ENCODE data around the gene CNPY4.

Gene CNPY4

DNA sequence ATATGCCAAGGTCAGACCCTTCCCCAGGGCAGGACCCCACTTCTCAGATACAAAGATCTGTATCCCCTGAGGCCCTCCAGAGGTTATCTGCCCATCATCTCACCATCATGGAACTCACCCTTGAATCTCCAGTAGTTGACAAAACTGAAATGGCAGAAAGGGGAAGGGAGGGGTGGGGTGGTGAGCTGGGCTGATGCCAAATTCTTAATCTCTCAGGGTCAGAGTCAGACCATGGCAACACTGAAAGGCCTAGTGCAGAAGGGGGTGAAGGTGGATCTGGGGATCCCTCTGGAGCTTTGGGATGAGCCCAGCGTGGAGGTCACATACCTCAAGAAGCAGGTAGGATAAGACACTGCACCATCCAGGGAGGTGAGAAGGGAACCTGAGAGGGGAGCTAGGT is 3.1 kb downstream of the CNPY4 start:
- no peak for TF ChIP-seq MAX (IDR thresholded peaks at IDR 0.05; ENCODE audit: low read depth, low read length)
- TF ChIP-seq POLR2A (IDR thresholded peaks at IDR 0.05; ENCODE audit: extremely low read depth, insufficient read length) = no peak
- TF ChIP-seq MYC (IDR thresholded peaks at IDR 0.05; ENCODE audit: low read depth, low read length) = no peak
- DNase-seq (ENCODE audit: low read depth) = no peak
- H3K4me3 ChIP-seq (ENCODE audit: low read depth, low read length) = no peak overlapping the region

GRCh38 chr7:100124301-100125230 is 5.1 kb downstream of the CNPY4 start:
- no peak overlapping the region for H3K4me3 ChIP-seq (ENCODE audit: low read depth, low read length)
- TF ChIP-seq MAX (IDR thresholded peaks at IDR 0.05; ENCODE audit: low read depth, low read length) (no peak), CTCF (IDR thresholded peaks at IDR 0.05; ENCODE audit: low read depth, low read length) (no peak), POLR2A (IDR thresholded peaks at IDR 0.05; ENCODE audit: extremely low read depth, insufficient read length) (no peak), MYC (IDR thresholded peaks at IDR 0.05; ENCODE audit: low read depth, low read length) (no peak)

DNA sequence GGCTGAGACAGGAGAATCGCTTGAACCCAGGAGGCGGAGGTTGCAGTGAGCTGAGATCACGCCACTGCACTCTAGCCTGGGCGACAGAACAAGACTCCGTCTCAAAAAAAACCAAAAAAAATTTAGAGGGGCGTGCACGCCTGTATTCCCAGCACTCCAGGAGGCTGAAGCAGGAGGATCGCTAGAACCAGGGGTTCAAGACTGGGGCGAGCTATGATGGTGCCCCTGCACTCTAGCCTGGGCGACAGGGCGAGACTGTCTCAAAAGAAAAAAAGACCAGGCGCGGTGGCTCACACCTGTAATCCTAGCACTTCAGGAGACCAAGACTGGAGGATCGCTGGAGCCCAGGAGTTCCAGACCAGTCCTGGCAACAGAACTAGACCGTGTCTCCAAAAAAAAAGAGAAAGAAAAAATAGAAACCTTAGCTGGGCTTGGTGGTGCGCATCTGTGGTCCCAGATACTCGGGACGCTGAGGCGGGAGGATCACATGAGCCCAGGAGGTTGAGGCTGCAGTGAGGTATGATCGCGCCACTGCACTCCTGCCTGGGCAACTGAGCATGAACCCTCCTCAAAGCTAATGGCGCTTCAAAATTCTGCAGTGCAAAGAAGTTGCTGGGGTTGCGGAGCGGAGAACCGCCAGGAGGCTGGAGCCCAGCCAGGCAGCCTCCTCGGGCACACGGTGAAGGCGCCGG is 7.0 kb downstream of the CNPY4 start:
- no peak for DNase-seq (ENCODE audit: low read depth)
- TF ChIP-seq MAX (IDR thresholded peaks at IDR 0.05; ENCODE audit: low read depth, low read length) (no peak), CTCF (IDR thresholded peaks at IDR 0.05; ENCODE audit: low read depth, low read length) (no peak), MYC (IDR thresholded peaks at IDR 0.05; ENCODE audit: low read depth, low read length) (no peak), POLR2A (IDR thresholded peaks at IDR 0.05; ENCODE audit: extremely low read depth, insufficient read length) (no peak)
- peak overlapping the region; percentile 96 for H3K4me3 ChIP-seq (ENCODE audit: low read depth, low read length)

More at GRCh38 chr7:100124301-100125230, 5.1 kb downstream of the CNPY4 start:
- no peak for DNase-seq (ENCODE audit: low read depth)

GRCh38 chr7:100126931-100127865 is 7.8 kb downstream of the CNPY4 start, which contains the start of gene MBLAC1:
MBLAC1 (plus strand) TSS chr7:100126967; CDS start chr7:100127396, 429 bp downstream.
- TF ChIP-seq MYC (IDR thresholded peaks at IDR 0.05; ENCODE audit: low read depth, low read length) (peak; percentile 48), CTCF (IDR thresholded peaks at IDR 0.05; ENCODE audit: low read depth, low read length) (no peak), MAX (IDR thresholded peaks at IDR 0.05; ENCODE audit: low read depth, low read length) (peak; percentile 45), POLR2A (IDR thresholded peaks at IDR 0.05; ENCODE audit: extremely low read depth, insufficient read length) (peak; percentile 90)
- DNase-seq (ENCODE audit: low read depth) = peak; percentile 97
- H3K4me3 ChIP-seq (ENCODE audit: low read depth, low read length) = peak within 1 kb of the TSS; percentile 96

- TF ChIP-seq MAX (IDR thresholded peaks at IDR 0.05; ENCODE audit: low read depth, low read length) (no peak), POLR2A (IDR thresholded peaks at IDR 0.05; ENCODE audit: extremely low read depth, insufficient read length) (no peak), CTCF (IDR thresholded peaks at IDR 0.05; ENCODE audit: low read depth, low read length) (no peak), MYC (IDR thresholded peaks at IDR 0.05; ENCODE audit: low read depth, low read length) (no peak)
- peak; percentile 57 for DNase-seq (ENCODE audit: low read depth)
- H3K4me3 ChIP-seq (ENCODE audit: low read depth, low read length) = peak overlapping the region; percentile 96
Measured at GRCh38 chr7:100127866-100128636, 8.6 kb downstream of the CNPY4 start.

Data from NB4 (cell line).